HL-60 (cell line): ENCODE data around the gene RAPGEF2.

Source experiments
- DNase-seq, 2 experiments: peaks; one replicate each; pipeline ENCODE4 v3.0.0-alpha.2; 2010 to 2020; ENCODE audit warnings: low read depth in 1 of 2, low spot score in 1 of 2
- H3K27ac ChIP-seq: fragments of 250-450 bp; sonication (Bioruptor Pico); replicated peaks from 2 replicates; pipeline ENCODE4 v1.5.1; 2020; ENCODE audit warnings: mild to moderate bottlenecking, moderate library complexity
- H3K27me3 ChIP-seq: fragments of 250-450 bp; sonication (Bioruptor Pico); 2 replicates; pipeline ENCODE4 v1.5.1; 2021; ENCODE audit warnings: mild to moderate bottlenecking, moderate library complexity; ENCODE audit not compliant: insufficient read depth, poor library complexity, severe bottlenecking
- H3K4me3 ChIP-seq: replicated peaks from 2 replicates; pipeline ENCODE4 v1.5.1; 2011; ENCODE audit warnings: mild to moderate bottlenecking, control low read depth, low read length; ENCODE audit not compliant: insufficient read depth
- GABPA ChIP-seq: IDR thresholded peaks from 2 replicates; pipeline ENCODE4 v1.6.1; 2012; ENCODE audit warnings: low read depth
- POLR2AphosphoS5 ChIP-seq: IDR thresholded peaks from 2 replicates; pipeline ENCODE4 v1.6.1; 2012; ENCODE audit warnings: low read depth
- SPI1 ChIP-seq: IDR thresholded peaks from 2 replicates; pipeline ENCODE4 v1.6.1; 2012; ENCODE audit warnings: low read depth, mild to moderate bottlenecking, borderline replicate concordance
- TF ChIP-seq, protein P1 (sequence below): IDR thresholded peaks from one replicate; pipeline ENCODE4 v1.5.1; 2011; ENCODE audit warnings: low read length, control low read depth, inconsistent platforms; ENCODE audit not compliant: insufficient read depth
- TF ChIP-seq, protein P2 (sequence below): IDR thresholded peaks from 2 replicates; pipeline ENCODE4 v1.6.1; 2012; ENCODE audit warnings: low read depth; ENCODE audit not compliant: insufficient replicate concordance

The RAPGEF2 gene

DNA sequence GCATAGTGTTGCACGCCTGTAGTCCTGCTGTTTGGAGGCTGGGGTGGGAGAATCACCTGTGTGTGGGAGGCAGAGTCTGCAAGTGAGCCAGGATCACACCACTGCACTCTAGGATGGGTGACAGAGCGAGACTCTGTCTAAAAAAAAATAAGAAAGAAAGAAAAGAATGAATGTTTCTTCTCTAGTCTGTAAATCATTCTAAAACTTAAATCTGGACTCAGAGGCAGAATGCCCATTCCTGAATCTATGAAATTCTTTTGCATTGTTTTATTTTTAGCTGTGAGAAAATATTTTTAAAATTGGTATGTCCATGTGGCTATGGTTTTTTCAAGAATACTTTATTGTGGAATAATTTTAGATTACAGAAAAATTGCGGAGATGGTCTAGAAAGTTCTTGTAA lies 49.3 kb downstream of the RAPGEF2 start:
- TF ChIP-seq, protein P1, sequence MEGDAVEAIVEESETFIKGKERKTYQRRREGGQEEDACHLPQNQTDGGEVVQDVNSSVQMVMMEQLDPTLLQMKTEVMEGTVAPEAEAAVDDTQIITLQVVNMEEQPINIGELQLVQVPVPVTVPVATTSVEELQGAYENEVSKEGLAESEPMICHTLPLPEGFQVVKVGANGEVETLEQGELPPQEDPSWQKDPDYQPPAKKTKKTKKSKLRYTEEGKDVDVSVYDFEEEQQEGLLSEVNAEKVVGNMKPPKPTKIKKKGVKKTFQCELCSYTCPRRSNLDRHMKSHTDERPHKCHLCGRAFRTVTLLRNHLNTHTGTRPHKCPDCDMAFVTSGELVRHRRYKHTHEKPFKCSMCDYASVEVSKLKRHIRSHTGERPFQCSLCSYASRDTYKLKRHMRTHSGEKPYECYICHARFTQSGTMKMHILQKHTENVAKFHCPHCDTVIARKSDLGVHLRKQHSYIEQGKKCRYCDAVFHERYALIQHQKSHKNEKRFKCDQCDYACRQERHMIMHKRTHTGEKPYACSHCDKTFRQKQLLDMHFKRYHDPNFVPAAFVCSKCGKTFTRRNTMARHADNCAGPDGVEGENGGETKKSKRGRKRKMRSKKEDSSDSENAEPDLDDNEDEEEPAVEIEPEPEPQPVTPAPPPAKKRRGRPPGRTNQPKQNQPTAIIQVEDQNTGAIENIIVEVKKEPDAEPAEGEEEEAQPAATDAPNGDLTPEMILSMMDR: no peak
- TF ChIP-seq, protein P2, sequence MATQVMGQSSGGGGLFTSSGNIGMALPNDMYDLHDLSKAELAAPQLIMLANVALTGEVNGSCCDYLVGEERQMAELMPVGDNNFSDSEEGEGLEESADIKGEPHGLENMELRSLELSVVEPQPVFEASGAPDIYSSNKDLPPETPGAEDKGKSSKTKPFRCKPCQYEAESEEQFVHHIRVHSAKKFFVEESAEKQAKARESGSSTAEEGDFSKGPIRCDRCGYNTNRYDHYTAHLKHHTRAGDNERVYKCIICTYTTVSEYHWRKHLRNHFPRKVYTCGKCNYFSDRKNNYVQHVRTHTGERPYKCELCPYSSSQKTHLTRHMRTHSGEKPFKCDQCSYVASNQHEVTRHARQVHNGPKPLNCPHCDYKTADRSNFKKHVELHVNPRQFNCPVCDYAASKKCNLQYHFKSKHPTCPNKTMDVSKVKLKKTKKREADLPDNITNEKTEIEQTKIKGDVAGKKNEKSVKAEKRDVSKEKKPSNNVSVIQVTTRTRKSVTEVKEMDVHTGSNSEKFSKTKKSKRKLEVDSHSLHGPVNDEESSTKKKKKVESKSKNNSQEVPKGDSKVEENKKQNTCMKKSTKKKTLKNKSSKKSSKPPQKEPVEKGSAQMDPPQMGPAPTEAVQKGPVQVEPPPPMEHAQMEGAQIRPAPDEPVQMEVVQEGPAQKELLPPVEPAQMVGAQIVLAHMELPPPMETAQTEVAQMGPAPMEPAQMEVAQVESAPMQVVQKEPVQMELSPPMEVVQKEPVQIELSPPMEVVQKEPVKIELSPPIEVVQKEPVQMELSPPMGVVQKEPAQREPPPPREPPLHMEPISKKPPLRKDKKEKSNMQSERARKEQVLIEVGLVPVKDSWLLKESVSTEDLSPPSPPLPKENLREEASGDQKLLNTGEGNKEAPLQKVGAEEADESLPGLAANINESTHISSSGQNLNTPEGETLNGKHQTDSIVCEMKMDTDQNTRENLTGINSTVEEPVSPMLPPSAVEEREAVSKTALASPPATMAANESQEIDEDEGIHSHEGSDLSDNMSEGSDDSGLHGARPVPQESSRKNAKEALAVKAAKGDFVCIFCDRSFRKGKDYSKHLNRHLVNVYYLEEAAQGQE: no peak
- TF ChIP-seq POLR2AphosphoS5 (no peak), SPI1 (no peak), GABPA (no peak)
- no peaks in the 10 kb centered on the region for H3K27me3 ChIP-seq
- DNase-seq: no peak
- no peak overlapping the region for H3K27ac ChIP-seq
- no peak overlapping the region for H3K4me3 ChIP-seq

DNA sequence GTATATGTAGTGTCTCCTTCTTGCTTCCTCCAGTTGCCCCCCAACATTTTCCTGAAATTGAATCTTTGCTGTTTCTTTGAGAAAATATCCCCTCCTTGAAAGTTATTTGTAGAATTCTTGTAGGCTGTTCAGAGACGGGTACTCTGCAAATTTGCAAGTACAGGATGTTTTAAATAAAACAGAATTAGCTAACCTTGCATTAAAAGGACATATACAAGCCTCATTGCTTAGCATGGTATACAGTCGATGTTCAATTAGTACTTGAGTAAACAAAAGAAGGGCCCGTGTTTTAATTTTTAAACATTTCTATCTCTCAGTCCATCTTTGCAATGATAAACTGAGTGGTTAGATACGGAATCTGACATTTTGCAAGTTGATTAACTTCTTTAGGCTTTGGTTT lies 50.8 kb downstream of the RAPGEF2 start:
- H3K27me3 ChIP-seq: no peaks in the 10 kb centered on the region
- H3K4me3 ChIP-seq: no peak overlapping the region
- DNase-seq: no peak
- H3K27ac ChIP-seq: no peak overlapping the region
- TF ChIP-seq, protein P1: no peak
- TF ChIP-seq GABPA: no peak
- no peak for TF ChIP-seq SPI1
- TF ChIP-seq POLR2AphosphoS5: no peak
- TF ChIP-seq, protein P2: no peak

DNA sequence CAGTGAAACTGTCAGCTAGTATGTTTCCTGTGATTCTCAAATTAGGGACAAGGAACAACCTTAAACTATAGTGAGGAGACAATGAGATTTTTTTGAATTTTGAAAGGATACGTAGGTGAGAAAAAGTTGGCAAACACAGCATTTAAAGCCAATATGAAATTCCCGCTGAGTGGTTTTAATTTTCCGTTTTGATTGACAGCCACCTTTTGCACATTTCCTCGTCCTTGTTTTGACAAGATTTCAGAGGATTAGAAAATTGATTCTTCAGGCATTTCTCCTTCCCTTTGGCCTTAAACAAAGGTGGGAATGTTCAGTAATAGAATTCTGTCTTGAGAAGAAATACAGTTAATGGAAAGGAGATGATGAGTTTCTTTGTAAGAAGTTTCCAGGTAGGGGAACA lies 52.2 kb downstream of the RAPGEF2 start:
- DNase-seq: no peak

More for the DNA sequence above, 52.2 kb downstream of the RAPGEF2 start:
- TF ChIP-seq, protein P1: no peak
- TF ChIP-seq, protein P2: no peak
- TF ChIP-seq GABPA (no peak), SPI1 (no peak)
- H3K27ac ChIP-seq: no peak overlapping the region
- no peak overlapping the region for H3K4me3 ChIP-seq
- H3K27me3 ChIP-seq: no peaks in the 10 kb centered on the region
